ENCODE measurements around the gene GLMN. TPM values are rescaled to one million over a fixed set of nuclear protein-coding genes. Genes with fewer than 3 reads are reported as not detected.

GLMN gene
- total and polyA plus RNA-seq, 2 of the 13 experiments (the other 11 are each of a cell fraction or from before 2014, with no cell fraction given): 5.9 to 18.4 TPM

- no peaks in the 10 kb centered on the region for H3K27me3 ChIP-seq (ENCODE audit: control insufficient read depth in 1 of 2, insufficient read depth in 2 of 2, low read length in 2 of 2)
- 90% methylated on average over 3 of the region's 3 CpGs for WGBS (ENCODE audit: low lambda C conversion rate)
- H3K9ac ChIP-seq (ENCODE audit: insufficient read depth, low read depth, low read length): no peak overlapping the region
- BruUV-seq (replicated peaks): no TSS peak
- H3K4me3 ChIP-seq (replicated peaks in 1 of 3; ENCODE audit: insufficient read depth in 1 of 3, low read depth in 2 of 3, low read length in 3 of 3): no peak overlapping the region
- TF ChIP-seq TRIM22 (IDR thresholded peaks at IDR 0.05): no peak
- TF ChIP-seq ETV6 (CRISPR knock-in tag; conservative IDR thresholded peaks at IDR 0.05): no peak
- no peak for TF ChIP-seq JDP2 (CRISPR knock-in tag; IDR thresholded peaks at IDR 0.05; ENCODE audit: borderline replicate concordance)
- no peak for TF ChIP-seq ZNF503 (CRISPR knock-in tag; IDR thresholded peaks at IDR 0.05)
- no peak for TF ChIP-seq ZC3H13 (CRISPR knock-in tag; IDR thresholded peaks at IDR 0.05)
- TF ChIP-seq PREB (CRISPR knock-in tag; IDR thresholded peaks at IDR 0.05): no peak
- TF ChIP-seq YY1 (IDR thresholded peaks at IDR 0.05; ENCODE audit: insufficient read depth, insufficient replicate concordance, low read depth, low read length): no peak
- H3K36me3 ChIP-seq (replicated peaks in 1 of 2; ENCODE audit: control insufficient read depth in 1 of 2, insufficient read depth in 2 of 2, low read length in 2 of 2): peaks cover 8 to 35% of the 10 kb centered on the region in 2 experiments
- no peak for FAIRE-seq
- CTCF ChIA-PET (ENCODE audit: low intra/inter-chr PET ratio, low total read pairs): no interaction called here
- no peak for DNase-seq (ENCODE audit: low spot score)
- no peak overlapping the region for H2AFZ ChIP-seq (ENCODE audit: low read length)
- H3K9me3 ChIP-seq (ENCODE audit: low read length): no peaks in the 10 kb centered on the region
- H3K27ac ChIP-seq (ENCODE audit: extremely low read length, insufficient read depth, low read length): no peak overlapping the region
- H4K20me1 ChIP-seq (ENCODE audit: insufficient read depth, low read length): no peaks in the 10 kb centered on the region
- no peaks in the 10 kb centered on the region for H3K4me1 ChIP-seq (ENCODE audit: insufficient read depth, low read length)
- intact Hi-C loops (cut with micrococcal nuclease; ENCODE audit: unreplicated experiment) (no loop called here), in situ Hi-C loops (cut with HindIII; ENCODE audit: extremely low pct_ligation_motif_present, low pct_unique_long_range_greater_than_20kb) (no loop called here)
- no peak overlapping the region for H3K4me2 ChIP-seq (ENCODE audit: low read depth, low read length)
- no peak for ATAC-seq
- POLR2A ChIA-PET: no interaction called here
- H3K79me2 ChIP-seq (ENCODE audit: insufficient read depth, low read length): no peaks in the 10 kb centered on the region
These were observed 22.7 kb downstream of the GLMN start for GRCh38 chr1:92276082-92276481.
